IPS-NIHi7 (cell line): ENCODE data around the gene MEIS2.

Experiments used
- DNase-seq: peaks from one replicate; pipeline ENCODE4 v3.0.0; 2012; ENCODE audit warnings: mixed read lengths; ENCODE audit errors: extremely low spot score

The MEIS2 gene

DNA sequence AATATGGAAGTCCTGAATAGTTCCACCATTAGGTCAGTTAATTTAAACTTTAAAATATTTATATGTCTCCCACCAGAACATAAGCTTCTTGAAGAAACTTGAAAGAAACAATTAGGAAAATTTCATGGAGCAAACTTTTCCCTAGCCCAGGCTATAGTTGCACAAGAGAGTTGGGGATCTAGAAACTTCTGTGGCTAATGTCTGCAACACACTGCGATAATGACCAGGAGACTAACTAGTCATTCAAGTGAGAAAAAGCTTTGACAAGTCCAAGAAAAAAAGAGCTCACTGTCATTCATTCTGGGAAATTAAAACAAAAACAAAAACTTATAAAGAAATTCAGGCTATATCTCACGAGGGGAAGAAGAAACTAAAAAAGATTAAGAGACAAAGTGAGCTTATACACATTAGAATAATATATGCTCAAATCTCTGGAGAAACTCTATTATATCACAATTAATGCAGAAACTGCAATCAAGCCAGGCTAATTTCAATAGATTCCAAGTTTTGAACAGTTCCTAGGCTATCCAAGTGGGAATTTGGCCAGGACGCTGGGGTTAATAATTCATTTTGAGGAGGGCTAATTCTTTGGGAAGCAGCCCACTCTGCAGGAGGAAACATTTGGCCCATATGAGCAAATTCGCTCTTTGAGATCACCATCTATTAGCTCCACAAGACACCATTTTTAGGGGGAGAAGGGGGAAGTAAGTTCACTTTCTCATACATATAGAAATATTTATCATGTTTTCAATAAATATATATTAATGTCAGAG lies 134.6 kb downstream of the MEIS2 start:
- no peak for DNase-seq

DNA sequence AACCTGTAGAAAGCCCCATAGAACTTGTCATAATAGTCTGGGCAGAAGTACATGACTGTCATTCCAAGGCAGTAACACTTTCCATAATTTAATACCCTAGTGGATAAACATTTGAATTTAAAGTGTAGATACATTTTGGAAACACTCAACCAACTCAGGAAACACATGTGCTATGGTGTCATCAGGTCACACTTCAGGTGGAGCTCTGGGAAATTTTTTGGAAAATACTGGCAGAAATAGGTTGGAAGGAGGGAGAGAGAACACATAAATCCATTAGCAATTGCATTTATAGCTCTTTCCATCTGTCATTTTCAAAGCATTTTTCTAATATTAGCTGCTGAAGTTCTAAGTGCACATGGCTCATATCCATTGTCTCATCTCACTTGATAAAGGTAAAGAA lies 135.7 kb downstream of the MEIS2 start:
- no peak for DNase-seq

DNA sequence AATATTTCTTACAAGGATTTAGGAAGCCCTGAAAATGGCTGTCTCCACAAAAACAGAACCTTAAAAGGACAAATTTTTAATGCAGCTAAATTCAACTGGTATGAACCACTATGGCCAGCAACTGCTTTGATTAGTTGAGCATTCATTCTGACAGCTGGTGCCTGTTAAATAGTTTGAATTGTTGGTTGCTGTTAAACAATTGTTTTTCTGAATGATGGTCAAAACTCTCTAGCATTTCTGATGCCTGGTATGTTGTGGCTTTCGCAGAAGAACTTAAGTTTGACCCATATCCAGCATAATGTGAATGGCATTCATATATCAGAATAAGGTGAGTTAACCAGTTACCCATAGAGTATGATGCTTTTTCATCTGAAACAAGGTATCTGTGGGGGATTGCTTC lies 138.4 kb downstream of the MEIS2 start:
- DNase-seq, result no peak

DNA sequence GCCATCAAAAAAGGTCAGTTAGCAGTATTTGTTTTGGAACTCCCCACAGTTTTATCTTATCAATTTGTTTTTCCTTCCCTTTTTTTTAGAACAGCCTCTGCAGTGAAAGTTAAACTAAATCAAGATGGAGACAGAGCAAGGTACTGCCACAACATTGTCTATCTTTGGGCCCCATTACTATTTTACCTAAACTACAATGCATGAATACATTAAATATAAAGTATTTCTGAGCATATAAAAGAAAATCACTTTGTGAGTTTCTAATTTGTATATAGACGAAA lies 139.5 kb downstream of the MEIS2 start:
- no peak for DNase-seq

DNA sequence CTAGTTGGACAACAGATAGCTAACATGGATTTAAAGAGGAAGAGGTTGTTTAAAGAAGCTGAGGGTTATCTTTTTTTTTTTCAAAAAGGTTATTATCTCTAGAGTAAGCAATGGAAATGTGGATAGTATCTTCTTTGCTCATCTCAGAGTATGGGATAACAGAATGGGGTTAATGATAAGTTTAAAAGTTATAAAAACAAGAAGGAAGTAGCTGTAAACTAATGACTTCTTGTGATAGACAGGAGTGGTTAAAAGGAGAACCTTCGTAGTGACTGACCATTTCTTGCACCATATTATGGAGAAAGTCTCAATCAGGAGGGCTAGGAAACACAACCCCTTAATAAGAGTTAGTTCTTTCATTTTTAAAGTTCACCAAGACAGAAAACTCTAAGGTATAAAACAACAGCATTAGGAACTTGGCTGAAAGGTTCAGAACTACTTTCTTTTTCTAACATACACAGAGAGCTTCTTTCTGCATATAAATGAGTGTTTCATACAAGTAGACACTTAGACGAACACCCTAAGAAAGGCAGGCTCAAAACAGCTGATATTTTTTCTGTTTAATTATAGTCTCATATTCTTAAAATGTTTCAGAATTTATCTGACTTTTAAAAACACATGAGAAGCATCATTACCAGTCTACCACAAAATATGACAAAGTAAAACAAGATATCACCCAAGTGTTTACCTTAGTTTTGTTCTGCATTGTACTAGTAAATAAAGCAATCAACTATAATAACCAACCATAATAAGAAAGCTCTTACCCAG lies 140.0 kb downstream of the MEIS2 start:
- no peak for DNase-seq

DNA sequence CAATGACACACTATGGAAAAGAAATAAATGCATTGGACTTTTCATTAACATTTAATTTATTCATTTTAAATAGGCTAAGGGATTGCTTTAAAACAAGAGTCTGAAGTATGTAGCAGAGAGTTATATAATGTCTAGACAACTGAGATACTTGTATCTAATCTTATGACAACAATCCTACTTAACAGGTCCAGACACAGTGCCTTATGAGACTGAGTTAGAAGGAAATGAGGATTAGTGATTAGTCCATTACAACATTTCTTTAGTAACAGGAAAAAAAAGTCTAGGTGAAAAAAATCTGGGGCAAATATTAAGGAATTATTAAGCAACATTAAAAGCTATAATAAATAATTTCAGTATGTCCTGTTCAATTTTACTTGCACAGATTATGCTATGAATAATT lies 140.6 kb downstream of the MEIS2 start:
- DNase-seq, result no peak

DNA sequence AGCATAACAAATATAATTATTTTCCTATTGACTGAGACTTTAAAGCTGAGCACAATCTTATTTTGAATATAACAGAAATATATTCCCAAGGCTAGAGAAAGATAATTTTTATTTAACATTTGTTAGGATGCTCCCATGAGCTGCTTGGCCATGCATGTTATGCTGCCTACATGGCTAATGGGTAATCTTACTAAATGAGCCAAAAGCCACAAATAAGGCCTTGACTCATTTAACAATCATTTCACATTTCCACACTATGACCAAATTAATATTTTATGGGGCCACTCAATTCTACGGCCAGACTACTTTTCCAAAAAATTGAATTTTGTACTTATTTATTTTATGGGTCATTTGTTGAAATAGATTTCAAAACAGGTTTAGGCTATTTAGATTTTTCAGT lies 141.7 kb downstream of the MEIS2 start:
- DNase-seq, result no peak

DNA sequence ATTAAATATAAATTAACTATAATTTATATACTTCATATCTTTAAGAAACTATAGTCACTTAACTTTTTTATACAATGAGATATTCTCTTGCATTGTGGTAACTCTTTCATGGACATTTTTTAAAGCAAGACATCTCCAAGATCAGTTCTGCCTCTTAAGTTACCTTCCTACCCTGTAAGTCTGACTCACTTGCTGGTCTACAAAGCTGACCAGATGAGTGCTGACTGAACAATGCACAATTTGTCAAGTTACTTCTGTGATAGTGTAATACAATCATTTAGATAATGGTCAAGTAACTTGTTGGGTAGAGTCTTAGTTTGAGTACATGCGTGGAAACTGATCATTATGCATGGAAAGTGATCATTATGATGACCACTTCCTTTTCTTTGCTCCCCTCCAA lies 145.9 kb downstream of the MEIS2 start:
- no peak for DNase-seq

DNA sequence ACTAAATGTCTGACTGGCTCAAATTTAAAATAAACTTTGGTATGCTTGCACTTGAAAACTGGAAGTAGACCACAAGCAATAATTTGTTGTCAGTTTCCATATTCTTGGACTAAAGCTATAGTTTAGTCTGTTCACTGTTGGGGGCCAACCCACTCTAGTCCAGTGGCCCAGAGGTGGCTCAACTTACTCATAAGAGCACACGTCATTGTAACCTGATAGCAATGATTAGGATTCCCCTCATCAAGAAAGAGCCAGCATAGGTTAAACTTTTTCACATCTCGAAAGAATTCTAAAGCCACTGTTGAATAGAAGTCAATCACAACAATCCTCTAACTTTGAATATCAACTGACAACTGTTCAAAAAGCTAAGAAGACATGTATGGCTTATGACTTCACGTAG lies 147.0 kb downstream of the MEIS2 start:
- DNase-seq, result no peak

DNA sequence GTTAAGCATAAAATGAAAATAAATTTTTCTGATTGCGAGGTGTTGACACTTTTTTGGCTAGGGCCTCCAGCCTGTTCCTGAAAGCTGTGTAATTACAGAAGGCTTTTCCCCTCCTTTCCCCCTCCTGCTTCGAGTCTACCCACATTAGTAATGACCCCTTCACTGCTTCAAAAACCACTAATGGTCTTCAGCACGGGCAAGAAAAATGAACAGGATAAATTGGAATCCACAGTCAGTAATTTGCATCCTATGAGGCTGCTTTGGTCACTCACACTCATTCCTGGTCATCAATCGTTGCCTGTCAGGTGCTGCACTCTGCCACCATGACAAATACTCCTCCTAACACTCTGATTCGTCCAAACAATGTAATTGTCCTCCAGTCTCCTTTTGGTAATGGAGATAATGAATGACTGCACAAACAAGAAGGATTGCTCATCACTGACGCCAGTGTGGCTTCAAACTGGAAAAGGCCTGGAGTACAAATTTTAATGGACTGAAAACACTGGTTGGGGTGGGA lies 148.6 kb downstream of the MEIS2 start:
- DNase-seq, result no peak

DNA sequence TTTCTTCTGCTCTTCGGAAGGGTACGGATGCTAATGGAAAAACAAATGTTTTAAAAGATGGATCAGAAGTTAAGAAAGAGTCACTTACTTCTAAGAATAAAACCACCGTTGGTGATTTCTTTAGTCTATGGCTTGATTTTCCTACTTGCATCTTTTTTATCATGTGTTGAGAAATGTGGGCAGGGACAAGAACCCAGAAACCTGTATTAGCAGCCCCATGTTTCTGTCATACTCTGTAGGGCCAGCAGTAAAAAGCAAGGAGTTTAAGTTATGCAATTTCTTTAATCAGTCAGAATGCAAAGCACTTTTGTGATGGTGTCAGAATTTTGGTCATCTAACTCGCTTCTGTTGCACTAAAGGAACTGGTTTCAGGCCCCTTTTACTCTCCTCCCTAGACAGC lies 150.0 kb downstream of the MEIS2 start:
- no peak for DNase-seq

DNA sequence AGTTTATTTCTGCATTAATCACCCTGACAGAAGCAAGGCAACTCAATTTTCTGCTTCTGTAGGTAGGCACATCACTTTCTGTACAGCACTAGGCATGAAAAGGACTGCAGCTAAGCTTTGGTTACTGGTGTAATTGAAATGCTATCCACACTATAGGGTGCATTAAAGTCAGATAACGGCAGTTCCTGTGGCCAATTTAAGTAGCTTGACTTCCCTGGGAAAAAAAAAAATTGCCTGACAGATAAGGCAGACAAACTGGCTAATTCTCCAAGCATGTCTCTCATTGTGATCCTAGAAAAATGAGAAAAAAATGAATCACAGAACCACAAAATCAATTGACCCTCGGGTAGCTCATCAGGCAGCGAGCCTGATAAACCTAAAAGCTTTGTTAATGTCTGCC lies 151.4 kb downstream of the MEIS2 start:
- no peak for DNase-seq

DNA sequence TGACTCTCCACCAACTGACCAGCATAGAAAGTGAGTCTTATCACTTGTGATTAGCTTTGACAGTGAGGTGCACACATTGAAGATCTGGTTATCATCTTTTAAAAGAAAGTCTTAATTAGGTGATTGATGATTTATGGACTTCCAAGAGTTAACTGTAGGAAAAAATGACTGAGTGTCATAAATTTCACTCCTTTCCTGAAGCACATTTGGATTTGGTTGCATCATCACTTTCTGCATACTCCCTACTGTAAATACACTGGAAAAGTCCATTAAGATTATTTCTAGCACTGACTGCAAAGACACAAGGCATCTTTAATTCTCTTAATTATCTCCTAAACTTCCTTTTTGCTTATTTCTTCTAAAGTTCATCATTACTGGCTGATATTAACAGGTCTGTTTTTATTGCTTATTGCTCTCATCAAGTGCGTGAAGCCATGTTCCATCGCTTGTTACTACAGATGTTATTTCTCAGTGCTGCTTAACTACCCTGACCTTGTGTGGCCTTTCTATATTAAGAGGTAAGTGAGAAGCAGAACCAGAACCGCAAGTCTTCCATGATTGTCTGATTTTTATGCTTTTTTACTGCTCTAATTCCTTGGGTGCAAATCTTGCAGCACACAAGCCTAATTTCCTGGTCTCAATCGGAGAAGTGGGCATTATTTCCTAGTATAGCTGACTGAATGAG lies 153.2 kb downstream of the MEIS2 start:
- no peak for DNase-seq

DNA sequence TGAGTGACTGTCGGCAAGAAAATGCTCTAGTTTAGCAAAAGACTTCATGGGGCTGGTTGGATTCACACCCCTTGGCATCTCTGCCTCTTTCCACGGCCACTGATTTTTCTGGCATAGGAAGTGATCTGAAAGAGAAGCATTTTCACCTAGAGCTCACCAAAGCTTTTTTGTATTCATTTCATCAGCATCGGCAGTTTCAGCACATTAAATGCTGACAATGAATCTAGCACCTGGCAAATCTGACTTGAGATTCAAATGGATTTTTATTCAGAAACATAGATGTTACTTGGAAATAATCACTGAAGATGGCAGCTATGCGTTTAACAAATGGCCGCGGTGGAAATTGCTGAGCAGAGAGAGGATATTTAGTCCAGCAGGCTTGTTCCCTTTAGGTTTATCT lies 155.9 kb downstream of the MEIS2 start:
- DNase-seq, result no peak

DNA sequence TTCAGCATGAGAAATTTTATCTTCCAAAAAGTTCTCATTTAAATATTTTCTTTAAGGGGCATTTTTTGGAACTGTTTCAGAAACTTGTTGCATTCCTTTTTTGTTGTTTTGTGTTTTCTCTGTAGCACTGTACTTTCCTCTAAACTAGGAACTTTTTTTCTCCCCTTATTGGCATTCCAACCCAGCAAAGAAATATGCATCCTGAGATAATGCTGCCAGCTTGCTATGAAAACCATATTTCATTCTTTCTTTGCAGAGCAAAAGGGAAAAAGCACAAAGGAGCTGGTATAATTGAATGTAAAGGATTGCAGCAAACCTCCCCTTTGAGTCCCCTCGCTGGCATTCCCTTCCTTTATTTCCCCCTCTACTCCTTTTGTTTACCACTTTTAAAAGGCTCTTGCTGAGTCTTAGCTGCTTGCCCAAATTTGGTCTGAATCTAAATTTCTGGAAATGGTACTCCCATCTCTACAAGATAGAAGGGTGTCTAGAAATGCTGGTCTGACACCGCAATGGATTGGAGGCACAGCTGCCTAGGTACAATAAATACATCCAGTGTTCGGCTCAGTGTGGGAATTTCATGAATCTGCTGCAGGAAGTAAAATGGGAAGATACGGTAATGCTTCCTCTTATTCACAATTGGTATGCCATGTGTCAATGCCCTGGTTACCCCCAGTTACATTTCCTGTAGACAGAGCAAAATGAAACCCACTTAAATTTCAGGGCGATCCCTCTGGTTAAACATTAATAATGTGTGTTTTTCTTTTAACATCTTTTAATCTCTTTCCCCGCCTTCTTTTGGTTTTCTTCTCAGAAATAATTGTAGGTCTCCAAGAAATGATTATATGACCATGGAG lies 156.6 kb downstream of the MEIS2 start:
- no peak for DNase-seq

DNA sequence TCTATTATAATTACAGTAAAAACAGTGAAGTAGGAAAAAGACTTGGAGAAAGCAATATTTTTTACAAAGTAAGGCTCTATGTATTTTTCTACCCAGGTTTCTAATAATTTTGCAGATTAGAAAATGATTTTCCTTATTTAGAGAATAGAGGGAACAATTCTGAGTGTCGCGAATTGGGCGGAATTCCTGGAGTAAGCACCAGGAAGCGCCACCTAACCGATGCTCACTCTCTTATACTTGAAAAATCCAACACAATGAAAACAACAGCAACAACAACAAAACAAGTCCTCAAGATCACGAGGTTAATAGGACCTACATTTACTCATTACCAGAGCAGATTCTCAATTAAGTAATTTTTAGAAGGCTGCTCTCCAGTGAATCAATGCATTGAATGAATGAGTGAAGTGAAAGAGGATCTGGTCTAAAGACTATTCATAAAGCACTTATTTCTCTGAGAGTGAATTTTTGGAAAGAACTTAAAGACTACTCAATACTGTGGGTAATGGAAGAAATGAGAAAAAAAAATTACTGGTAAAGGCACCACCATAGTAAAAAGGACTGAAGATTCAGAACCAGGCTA lies 158.0 kb downstream of the MEIS2 start:
- no peak for DNase-seq

DNA sequence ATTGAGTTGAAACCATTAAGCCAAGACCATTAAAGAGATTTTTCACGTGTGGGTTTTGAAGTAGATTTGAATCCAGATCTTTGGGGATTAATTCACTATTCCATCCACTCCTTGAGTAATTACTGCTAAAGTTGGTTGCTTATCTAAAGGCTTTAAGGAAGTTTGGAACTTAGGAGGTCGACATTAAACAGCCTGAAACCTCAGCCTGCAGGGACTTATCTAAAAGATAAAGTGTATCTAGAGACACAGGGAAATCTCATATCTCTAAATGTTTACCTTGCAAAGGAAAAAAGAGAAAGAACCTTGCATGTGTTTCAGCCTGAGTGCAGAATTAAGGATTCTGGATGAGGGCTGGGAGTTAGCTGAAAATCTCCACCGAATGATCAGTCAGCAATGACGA lies 158.6 kb downstream of the MEIS2 start:
- DNase-seq, result no peak

DNA sequence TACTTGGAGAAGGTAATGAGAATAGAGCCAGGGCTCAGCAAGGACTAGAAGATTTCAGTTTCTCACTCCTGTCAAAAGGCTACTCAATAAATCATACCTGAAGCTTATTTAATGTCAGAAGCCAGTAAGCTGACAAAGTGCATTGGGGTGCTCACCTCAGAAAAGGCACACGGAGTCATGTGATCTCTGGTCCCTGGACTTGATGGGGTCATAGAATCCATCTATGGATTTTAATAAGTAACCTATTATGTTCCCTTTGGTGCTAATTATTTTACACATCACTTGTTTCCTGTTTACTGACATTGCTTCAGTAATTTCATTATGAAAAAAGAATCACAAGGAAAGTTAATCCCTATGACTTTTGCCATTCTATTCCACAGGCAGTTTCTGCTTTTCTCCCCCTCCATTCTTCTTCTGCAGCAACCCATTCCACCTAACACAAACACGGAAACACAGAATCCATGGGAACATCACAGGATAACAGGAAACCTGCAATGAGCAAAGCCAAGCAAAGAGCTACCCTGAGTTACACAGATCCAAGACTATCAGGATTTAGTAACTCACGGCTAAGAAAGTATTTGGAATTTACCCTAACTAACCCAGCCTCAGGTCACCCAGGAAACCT lies 159.6 kb downstream of the MEIS2 start:
- DNase-seq, result no peak

DNA sequence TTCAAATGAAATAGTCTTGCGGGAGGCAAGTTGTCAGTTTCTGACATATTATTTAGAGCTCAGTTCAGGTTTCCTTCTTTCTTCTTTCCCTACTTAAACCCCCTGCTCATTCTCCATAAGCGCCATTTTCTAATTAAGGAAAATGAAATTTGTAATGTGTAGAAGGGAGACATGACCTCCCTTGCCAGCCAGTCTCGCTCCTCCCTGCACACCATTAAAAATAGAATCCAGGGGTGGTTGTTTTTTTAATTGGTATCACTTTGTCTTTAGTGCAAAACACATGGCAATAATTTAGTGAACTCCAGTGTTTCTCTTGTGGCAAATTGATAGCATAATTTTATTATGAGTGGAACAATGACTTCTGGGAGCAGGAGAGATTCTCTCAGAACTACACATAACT lies 160.1 kb downstream of the MEIS2 start:
- DNase-seq, result no peak

DNA sequence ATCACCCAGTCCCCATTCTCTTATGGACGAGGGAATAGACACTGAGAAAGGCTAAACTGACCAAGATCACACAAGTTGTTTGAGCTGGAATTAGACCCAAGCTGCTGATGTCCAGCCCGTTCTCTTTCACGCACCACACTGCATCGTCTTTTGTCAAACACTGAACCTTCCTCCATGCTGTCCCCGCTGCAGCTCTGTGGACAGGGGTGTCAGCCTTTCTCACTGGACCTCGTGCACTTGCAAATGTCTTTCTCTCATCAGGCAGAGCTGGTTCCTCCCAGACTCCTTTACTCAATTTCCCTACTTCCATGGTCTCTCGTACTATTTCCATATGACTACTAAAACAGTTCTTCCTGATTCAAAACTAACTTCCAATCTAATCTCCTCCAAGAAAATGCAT lies 161.6 kb downstream of the MEIS2 start:
- no peak for DNase-seq

DNA sequence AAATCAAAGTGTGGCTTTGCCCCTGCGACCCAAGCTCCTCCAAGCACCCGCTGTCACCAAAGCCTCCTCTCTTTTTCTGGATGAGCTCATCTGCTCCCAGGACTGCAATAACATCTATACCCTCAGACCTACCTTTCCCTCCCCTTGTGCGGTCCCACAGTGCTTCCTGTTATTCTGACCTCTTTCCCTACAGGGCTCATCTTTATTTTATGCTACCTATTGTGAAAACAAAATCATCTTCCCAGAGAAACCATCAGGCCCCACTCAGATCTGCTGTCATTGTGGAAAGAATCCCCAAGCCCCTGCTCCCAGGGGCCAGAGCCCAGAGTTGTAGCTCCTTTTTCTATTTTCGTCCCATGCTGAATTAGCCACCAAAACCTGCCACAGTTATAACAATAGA lies 162.2 kb downstream of the MEIS2 start:
- no peak for DNase-seq
